ENCODE results near the gene NFE2. TPM values are rescaled to one million over a fixed set of nuclear protein-coding genes. Genes with fewer than 3 reads are reported as not detected.

The NFE2 gene
- polyA plus RNA-seq, 1 donor: 2.3 TPM

- no peak for DNase-seq (ENCODE audit: low read depth)
Observed at GRCh38 chr12:54253240-54253639, 47.6 kb downstream of the NFE2 start.

- no peak for DNase-seq (ENCODE audit: low read depth)
Observed at GRCh38 chr12:54251667-54252284, 49.0 kb downstream of the NFE2 start.

- DNase-seq (ENCODE audit: low read depth): no peak
Observed at GRCh38 chr12:54249489-54249888, 51.3 kb downstream of the NFE2 start.

GRCh38 chr12:54246011-54246641 is 54.7 kb downstream of the NFE2 start:
- DNase-seq (ENCODE audit: low read depth): no peak

Other genes starting within 250 kb of the NFE2 start
- 9.1 TPM for gene HOXC4, start 247.2 kb downstream of the NFE2 start, polyA plus RNA-seq (ENCODE audit: insufficient read length)
- gene SMUG1, start 112.0 kb downstream of the NFE2 start, polyA plus RNA-seq (ENCODE audit: insufficient read length): 22.6 TPM
- 66.9 TPM for gene CBX5, start 20.9 kb downstream of the NFE2 start, polyA plus RNA-seq (ENCODE audit: insufficient read length)
- 1,643 TPM for gene HNRNPA1, start 20.3 kb downstream of the NFE2 start, polyA plus RNA-seq (ENCODE audit: insufficient read length)
- 135 TPM for gene COPZ1, start 24.1 kb upstream of the NFE2 start, polyA plus RNA-seq (ENCODE audit: insufficient read length)
- 0.15 TPM for gene GPR84, start 63.5 kb upstream of the NFE2 start, polyA plus RNA-seq (ENCODE audit: insufficient read length)
- 22.1 TPM for gene ZNF385A, start 83.7 kb upstream of the NFE2 start, polyA plus RNA-seq (ENCODE audit: insufficient read length)
- gene ITGA5, start 118.3 kb upstream of the NFE2 start, polyA plus RNA-seq (ENCODE audit: insufficient read length): 98.8 TPM
- 0.32 TPM for gene GTSF1, start 172.6 kb upstream of the NFE2 start, polyA plus RNA-seq (ENCODE audit: insufficient read length)
- 4.2 TPM for gene NCKAP1L, start 196.7 kb upstream of the NFE2 start, polyA plus RNA-seq (ENCODE audit: insufficient read length)
- 2.8 TPM for gene PDE1B, start 248.6 kb upstream of the NFE2 start, polyA plus RNA-seq (ENCODE audit: insufficient read length)